Hematopoietic multipotent progenitor cell treated with erythropoietin and hydrocortisone succinate and interleukin-3 and kit ligand, for 8 days (in vitro differentiated cells): ENCODE results near the gene CHTF18.
"Not testable (repeated sequence)": the region's sequence is repeated elsewhere in the genome, so short reads cannot be mapped to it uniquely, and the experiment has no call there.

Source experiments
- DNase-seq: peaks from one replicate; pipeline ENCODE4 v3.0.0-alpha.2; 2015

CHTF18 gene

DNA sequence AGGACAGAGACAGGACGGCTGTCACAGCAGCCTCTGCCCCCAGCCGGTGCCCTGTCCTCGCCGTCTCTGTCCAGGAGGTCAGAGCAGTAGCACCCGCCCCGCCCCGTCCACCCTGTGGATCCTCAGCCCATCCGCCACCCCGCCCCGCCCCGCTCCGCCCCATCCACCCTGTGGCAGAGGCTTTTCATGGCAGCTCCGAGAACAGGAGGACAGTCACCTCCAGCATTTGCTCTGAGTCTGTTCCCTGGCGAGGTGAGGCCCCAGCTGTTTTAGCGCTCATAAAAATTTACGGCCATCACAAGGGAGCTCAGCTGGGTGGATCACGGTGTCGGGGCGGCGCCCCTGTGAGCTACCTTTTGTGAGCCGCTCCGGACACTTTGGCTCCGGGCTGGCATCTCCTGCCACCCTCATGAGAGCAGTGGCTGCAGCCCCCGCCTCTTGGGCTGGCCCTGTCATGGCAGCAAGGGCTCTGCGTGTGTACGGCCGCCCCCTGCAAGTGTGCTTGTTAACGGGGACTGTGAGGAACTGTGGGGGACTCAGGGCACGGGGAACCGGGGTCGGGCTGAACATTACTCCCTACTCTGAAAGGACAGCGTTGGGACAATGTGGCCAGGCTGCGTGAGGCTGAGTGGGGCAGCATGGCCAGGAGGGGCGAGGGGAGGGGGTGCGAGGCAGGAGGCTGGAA, 44.4 kb downstream of the CHTF18 start:
- DNase-seq = no peak

DNA sequence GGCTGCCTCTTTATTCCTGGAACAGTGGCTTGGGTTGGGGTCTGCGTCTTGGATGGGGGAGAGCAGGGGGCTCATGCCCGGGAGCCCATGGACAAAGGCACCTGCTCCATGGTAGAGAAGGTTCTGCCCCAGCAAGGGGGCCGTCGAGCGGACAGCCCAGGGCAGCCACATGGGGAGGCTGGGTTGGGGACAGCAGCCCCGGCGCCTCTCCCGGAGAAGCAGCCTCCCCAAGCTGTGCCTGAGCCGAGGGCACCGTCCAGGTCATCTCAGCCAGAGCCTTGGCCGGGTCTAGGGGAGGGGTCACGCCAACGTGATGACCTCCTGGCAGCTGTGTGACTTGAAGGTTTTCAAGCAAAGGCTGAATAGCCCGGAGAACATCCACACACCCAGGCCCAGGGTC, 45.0 kb downstream of the CHTF18 start:
- DNase-seq = no peak

DNA sequence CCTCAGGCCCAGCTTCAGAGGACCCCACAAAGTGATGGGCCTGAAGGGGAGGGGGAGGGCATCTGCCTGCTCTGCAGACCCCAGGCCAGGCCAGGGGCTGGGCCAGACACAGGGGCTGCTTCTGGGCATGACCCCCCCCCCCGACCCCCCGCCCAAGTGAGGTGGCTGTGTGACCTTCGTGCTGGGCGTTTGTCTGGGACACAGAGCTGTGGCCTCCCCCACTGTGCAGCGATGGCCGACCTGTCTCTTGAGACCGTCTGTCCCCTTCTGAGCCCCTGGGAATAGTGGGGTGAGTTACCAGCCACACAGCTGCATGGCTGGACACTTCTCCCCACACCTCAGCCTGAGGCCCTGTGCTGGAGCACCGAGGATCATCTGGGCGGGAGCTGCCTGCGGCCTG, 47.0 kb downstream of the CHTF18 start:
- DNase-seq = no peak

DNA sequence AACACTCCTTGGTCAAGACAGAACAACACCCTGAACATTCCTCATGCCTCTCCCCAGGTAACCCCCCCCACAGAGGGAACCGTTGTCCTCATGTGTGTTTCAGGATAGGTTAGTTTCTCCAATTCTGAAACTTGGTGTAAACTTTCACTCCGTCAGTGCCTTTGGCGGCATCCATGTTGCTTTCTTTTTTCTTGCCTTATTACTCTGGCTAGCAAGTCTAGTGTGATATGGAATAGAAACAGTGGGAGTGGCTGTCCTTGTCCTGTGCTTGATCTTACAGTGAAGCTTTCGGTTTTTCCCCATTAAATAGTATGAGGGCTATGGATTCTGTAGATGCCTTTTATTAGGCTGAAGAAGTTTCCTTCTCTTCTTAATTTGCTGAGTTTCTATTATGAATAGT, 47.8 kb downstream of the CHTF18 start:
- DNase-seq = no peak

DNA sequence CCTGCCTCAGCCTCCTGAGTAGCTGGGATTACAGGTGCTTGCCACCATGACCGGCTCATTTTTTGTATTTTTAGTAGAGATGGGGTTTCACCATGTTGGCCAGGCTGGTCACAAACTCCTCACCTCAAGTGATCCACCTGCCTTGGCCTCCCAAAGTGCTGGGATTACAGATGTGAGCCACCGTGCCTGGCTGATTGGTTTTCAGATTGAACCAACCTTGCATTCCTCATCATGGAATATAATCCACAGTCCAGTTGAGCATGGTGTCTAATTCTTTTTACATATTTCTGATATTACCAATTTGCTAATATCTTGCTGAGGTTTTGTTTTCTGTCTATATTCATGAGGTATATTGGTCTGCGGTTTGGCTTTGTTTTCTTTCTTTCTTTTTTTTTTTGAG, 48.4 kb downstream of the CHTF18 start:
- not testable (repeated sequence) for DNase-seq

DNA sequence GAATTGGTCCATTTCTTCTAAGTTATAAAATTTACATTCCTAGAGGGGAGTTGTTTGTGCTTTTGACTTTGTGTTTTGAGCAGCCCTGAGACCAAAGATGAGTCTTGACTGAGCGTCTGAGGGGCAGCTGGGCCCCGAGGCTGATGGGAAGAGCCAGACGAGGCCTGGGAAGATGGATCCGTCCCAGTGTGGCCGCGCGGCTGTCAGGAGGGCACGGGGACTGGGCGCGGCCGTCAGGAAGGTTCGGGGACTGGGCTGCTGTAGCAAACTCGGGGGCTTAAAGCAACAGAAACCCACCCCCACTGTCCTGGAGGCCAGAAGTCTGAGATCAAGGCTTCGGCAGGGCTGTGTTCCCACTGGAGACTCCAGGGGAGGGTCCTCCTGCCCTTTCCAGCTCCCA, 50.3 kb downstream of the CHTF18 start:
- no peak for DNase-seq

DNA sequence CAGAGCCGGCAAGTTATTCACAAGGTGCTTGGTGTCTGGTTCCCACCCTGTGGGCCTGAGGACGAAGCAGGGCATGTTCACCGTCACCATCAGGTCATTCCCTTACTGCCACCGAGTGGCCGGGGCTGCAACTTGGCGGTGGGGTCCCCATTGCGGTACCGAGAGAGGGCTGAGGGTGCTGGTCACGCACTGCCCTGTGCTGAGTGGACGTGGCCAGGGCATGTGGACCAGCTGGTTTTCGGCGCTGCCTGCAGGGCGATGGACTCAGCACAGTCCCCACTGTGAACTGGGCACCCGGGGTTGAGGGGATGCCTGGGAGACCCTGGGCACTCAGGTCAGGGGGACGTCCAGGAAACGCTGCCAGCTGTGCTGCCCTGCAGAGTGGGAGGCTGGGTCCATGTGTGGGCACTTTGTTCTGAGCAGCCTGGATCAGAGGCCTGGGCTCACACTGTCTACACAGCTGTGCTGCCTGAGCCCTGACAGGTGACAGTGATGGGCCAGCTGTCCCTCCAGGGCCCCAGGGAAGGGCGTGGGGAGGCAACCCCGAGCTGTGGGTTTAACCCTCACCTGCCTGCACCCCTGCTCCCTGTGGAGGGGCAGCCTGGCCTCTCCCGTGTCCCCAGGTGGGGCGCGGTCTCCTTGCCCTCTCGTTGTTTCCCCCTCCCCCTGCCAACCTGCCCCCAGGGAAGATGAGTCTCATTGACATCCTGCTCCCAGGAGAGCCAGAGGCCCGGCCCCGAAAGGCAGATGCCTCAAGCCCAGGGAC, 51.4 kb downstream of the CHTF18 start:
- DNase-seq = no peak

DNA sequence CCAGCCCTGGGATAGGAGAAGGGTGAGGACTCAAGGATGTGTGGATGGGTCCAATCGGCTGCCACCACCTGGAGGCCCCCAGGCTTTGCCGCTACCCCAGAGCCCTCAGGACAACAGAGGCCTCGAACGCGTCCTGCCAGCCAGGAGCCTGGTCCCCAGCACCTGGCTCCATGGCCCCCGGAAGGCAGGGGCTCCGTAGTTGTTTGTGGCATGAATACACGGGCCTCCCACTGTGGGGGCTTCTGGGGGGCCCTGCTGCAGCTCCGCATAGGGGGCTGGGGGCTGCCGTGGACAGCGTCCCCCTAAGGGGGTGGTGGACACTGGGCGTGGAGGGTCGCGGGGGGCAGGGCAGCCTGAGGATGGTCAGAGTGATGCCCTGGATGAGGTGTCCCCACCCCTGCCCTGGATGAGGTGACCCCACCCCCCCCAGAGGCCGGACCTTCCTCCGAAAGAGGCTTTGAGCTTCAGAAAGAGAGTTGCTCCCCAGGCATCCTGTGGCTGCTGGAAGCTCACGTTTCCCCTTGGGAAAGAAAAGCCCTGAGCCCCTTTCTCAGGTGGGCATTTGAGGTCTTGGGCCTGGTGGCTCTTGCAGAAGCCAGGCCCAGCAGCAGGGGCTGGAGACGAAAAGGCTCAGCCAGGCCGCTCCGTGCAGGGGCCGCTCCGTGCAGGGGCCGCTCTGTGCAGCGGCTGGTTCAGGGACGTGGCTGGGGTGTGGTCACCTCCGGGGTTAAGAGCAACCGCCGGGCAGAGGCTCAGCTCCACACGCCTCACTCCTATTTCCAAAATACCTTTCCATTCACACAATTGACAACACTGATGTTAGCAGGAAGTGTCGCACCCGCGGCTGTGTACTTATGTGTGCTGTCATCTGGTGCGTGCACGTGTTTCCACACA, 52.4 kb downstream of the CHTF18 start:
- no peak for DNase-seq

DNA sequence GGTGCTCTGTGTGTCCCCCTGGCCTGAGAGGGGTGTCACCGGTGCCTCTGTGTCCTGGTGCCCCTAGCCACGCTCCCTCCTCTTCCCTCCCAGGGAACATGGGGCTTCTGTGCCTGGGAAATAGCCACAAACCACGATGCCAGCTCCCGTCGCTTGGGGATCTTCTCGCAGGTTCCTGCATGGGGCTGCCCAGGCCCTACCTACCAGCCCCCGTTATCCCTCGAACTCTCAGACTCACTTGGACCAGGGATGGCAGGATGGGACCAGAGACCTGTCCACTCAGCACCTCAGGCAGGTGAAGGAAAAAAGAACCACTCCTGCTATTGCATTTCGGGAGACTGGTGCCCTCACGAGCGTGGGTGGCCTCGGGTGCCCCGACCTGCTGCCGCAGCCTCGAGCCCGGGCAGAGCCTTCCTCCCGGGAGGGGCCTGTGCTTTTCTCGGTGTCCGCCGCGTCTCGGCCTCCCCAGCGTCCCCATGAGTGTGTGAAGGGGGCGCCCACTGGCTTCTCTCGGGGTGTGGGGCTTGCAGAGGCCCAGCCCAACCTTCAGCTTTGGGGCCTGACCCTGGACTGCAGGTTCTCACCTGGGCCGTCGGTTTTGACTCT, 53.1 kb downstream of the CHTF18 start:
- DNase-seq = no peak

DNA sequence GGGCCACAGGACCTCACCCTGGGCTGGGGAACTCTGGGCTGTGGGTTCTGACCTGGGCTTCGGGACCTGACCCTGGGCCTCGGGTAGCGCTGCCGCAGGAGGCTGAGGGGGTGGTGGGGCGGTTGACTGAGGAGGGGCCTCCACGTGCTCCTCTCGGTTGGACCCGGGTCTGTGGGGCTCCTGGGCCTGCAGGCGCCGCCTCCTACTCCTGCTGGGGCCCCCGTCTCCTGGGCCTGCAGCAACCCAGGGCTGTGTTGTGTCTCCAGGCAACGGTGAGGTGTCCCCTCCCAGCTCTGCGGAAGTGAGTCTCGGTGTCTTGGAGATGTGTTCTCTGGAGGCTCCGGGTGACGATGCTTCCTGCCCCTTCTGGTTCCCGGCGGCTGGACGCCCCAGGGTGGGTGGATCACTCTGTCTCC, 53.6 kb downstream of the CHTF18 start:
- DNase-seq = no peak

DNA sequence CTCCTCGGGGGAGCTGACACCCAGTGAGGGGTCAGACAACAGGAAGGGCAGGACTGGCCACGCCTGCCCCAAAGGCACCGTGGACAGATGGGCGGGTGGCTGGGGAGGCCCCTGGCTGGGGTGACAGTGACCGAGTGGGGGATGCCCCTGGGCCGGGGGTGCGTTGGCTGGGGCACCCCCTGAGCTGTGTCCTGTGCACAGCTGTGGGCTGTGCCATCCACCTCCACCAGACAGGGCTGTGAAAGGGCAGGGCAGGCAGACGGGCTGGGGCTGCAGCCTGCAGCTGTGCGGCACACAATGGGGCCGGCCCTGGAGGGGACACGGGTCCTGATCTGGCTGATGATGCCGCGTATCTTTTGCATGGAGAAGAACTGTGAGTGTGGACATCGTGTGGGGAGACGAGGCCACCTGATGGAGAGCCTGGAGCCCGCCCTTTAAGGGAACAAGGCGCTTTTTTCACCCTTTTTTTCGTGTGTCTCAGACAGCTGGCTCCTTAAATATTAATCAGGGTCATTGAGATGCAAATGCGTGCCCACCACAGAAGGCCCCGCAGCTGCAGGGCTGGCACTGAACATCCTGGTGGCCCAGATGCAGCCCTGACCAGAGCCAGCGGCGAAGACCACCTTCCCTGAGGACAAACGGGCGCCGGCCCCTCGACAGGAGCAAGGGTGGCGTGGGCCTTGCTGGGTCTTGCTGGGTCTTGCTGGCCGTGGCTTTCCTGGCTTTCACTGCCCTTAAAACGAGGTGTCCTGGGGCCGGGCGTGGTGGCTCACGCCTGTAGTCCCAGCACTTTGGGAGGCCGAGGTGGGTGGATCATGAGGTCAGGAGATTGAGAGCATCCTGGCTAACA, 54.5 kb downstream of the CHTF18 start:
- DNase-seq = no peak

DNA sequence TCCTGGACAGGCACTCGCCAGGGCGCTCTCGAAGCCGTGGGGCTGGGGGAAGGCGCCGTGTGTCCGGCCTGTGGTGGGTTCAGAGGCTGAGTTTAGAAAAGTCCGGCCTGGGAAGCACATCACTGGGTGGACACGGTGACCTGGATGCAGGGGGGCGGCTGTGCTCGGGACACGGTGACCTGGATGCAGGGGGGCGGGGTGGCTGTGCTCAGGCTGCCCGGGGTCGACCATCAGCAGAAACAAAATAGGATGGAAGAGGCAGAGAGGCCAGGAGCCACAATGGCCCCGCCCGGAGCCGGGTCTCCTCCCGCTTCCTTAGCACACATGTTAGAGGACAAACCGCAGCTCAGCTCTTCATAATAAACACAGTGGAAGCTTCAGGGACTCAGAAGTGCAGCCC, 55.4 kb downstream of the CHTF18 start:
- no peak for DNase-seq

DNA sequence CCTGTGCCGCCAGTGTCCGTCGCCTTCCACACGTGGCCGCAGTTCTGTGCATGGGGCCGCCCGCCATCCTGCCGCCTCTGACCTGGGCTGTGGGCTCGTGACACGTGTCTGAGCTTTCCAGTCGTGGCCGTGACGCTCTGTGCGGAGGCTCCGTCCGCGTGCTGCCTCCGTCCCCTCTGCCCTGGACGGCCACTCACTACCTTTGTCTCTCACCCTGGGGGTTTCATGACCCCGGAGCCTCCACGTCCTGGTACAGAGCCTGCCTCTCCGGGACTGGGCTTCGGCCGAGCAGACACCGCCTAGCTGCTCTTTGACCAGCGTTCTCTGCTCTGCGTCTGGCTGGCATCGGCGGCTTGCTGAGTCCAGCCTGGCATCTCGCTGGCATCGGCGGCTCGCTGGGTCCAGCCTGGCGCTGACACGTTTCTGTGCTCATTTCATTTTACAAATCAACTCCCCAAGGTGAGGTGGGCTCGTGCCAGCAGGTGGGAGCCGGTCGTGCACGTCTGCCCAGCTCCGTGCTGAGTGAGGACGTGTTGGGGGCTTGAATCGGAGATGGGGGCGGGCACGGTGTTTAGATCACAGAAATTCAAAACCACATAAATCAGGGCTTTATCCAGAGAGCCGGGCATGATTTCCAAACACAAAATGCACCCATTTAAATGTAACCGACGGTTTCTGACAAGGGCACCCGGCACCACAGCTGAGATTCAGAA, 56.4 kb downstream of the CHTF18 start:
- DNase-seq = no peak

DNA sequence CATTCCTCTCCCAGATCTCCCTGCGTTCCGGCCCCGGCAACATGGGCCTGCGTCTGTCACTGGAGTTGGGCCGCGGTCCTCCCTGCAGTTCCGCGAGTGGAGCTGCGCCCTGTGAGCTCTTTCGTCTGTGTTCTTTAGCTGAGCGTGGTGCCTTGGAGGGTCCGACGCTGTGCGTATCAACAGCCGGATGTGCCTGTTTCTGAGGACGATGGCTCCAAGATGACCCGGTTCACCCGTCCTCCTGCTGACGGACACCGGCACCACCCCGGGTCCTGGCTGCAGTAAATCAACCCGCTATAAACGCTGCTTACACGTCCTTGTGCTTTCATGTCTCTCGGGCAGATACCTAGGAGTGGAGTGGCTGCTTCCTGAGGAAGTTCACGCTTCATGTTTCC, 56.9 kb downstream of the CHTF18 start:
- no peak for DNase-seq

DNA sequence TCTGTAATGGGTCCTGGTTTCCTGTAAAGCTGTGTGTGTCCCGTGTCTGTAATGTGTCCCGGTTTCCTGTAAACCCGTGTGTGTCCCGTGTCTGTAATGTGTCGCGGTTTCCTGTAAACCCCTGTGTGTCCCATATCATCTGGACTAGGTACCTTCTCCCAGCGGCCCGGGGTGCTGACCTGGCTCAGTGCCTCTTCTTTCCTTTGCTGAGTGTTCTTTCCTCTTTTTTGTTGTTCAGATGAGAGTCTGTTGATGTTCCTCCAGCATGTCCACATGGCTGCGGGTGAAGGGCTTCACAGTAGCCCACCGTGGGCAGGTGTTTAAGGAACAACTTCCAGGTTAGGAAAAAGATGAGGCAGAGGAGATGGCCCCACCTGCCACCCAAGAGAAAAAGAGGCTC, 58.7 kb downstream of the CHTF18 start:
- DNase-seq = no peak
